ENCODE measurements around the gene ZDHHC18.

GRCh38 chr1:26856604-26857469 lies 30.3 kb downstream of the ZDHHC18 start:
- TF ChIP-seq CTCF (conservative IDR thresholded peaks at IDR 0.05; ENCODE audit: low read depth, low read length) (no peak), EZH2 (IDR thresholded peaks at IDR 0.05; ENCODE audit: borderline replicate concordance, low read depth, low read length, poor library complexity, severe bottlenecking) (no peak)
